Activated CD8-positive, alpha-beta memory T cell treated with anti-CD3 and anti-CD28 coated beads for 36 hours (primary cell): Measurements from ENCODE around the gene ZEB1. TPM values are rescaled to one million over a fixed set of nuclear protein-coding genes. Genes with fewer than 3 reads are reported as not detected.
"Not testable (repeated sequence)": the region's sequence is repeated elsewhere in the genome, so short reads cannot be mapped to it uniquely, and the experiment has no call there.

Experiments used
- CTCF ChIA-PET: fragments of 350-600 bp; sonication (Branson Sonifier 250); formaldehyde crosslinking; loops from one replicate; lab custom pipeline; 2021; ENCODE audit warnings: antibody characterized with exemption; lab: Charles Lee
- POLR2A ChIA-PET: fragments of 350-600 bp; sonication (Branson Sonifier 250); formaldehyde crosslinking; loops from one replicate; lab custom pipeline; 2021; ENCODE audit warnings: antibody characterized with exemption; lab: Charles Lee
- total RNA-seq, 2 experiments: library from RNA; stranded (reverse); gene quantifications; one replicate each; pipeline ENCODE4 v1.2.3, GENCODE V29; 2021

ZEB1 gene
- total RNA-seq, 2 experiments from 2014 or later, result 35.2 to 38.1 TPM

GRCh38 chr10:31358688-31359330 lies 39.8 kb downstream of the ZEB1 start:
- POLR2A ChIA-PET, result no interaction called here
- CTCF ChIA-PET, result no interaction called here

GRCh38 chr10:31359979-31360378 lies 41.0 kb downstream of the ZEB1 start:
- POLR2A ChIA-PET, result no interaction called here
- CTCF ChIA-PET, result no interaction called here

- POLR2A ChIA-PET, CTCF ChIA-PET: not testable (repeated sequence)
Measured at GRCh38 chr10:31361475-31361874, 42.5 kb downstream of the ZEB1 start.

- ChIA-PET CTCF (no interaction called here), POLR2A (no interaction called here)
Measured at GRCh38 chr10:31362023-31362641, 43.1 kb downstream of the ZEB1 start.

GRCh38 chr10:31363696-31364095 lies 44.7 kb downstream of the ZEB1 start:
- CTCF ChIA-PET, POLR2A ChIA-PET: not testable (repeated sequence)

GRCh38 chr10:31364238-31364637 lies 45.2 kb downstream of the ZEB1 start:
- CTCF ChIA-PET, POLR2A ChIA-PET: not testable (repeated sequence)

- ChIA-PET POLR2A (no interaction called here), CTCF (no interaction called here)
Measured at GRCh38 chr10:31366703-31367102, 47.7 kb downstream of the ZEB1 start.

- ChIA-PET POLR2A (no interaction called here), CTCF (no interaction called here)
Measured at GRCh38 chr10:31368724-31369123, 49.7 kb downstream of the ZEB1 start.

- ChIA-PET CTCF (no interaction called here), POLR2A (no interaction called here)
Measured at GRCh38 chr10:31372439-31372838, 53.4 kb downstream of the ZEB1 start.

GRCh38 chr10:31374146-31374696 lies 55.2 kb downstream of the ZEB1 start:
- ChIA-PET CTCF (no interaction called here), POLR2A (no interaction called here)

GRCh38 chr10:31381171-31381570 lies 62.2 kb downstream of the ZEB1 start:
- ChIA-PET CTCF (interaction anchor here (0.5 kb wide), 1 partner anchor 222 kb away, joined by 3 read pairs; no protein-coding TSS in a partner anchor), POLR2A (no interaction called here)

- CTCF ChIA-PET, result interaction anchor here (0.5 kb wide), 1 partner anchor 223 kb away, joined by 3 read pairs; no protein-coding TSS in a partner anchor
Measured at GRCh38 chr10:31381766-31382316, 62.8 kb downstream of the ZEB1 start.

GRCh38 chr10:31383810-31384588 lies 65.0 kb downstream of the ZEB1 start:
- ChIA-PET CTCF (no interaction called here), POLR2A (no interaction called here)

More at GRCh38 chr10:31381766-31382316, 62.8 kb downstream of the ZEB1 start:
- POLR2A ChIA-PET, result no interaction called here

GRCh38 chr10:31384589-31384949 lies 65.6 kb downstream of the ZEB1 start:
- POLR2A ChIA-PET, result no interaction called here
- CTCF ChIA-PET, result no interaction called here

- CTCF ChIA-PET, result no interaction called here
Measured at GRCh38 chr10:31390804-31391203, 71.8 kb downstream of the ZEB1 start.

GRCh38 chr10:31393844-31394243 lies 74.8 kb downstream of the ZEB1 start:
- CTCF ChIA-PET, result interaction anchor here (0.5 kb wide), 1 partner anchor 293 kb away, joined by 3 read pairs; no protein-coding TSS in a partner anchor
- POLR2A ChIA-PET, result no interaction called here

More at GRCh38 chr10:31390804-31391203, 71.8 kb downstream of the ZEB1 start:
- POLR2A ChIA-PET, result no interaction called here

GRCh38 chr10:31395695-31396094 lies 76.7 kb downstream of the ZEB1 start:
- CTCF ChIA-PET, result no interaction called here
- POLR2A ChIA-PET, result no interaction called here

GRCh38 chr10:31396376-31396775 lies 77.4 kb downstream of the ZEB1 start:
- CTCF ChIA-PET, result no interaction called here
- POLR2A ChIA-PET, result interaction anchor here (0.6 kb wide), 1 partner anchor 39 kb away, joined by 4 read pairs; no protein-coding TSS in a partner anchor

GRCh38 chr10:31397852-31398251 lies 78.8 kb downstream of the ZEB1 start:
- POLR2A ChIA-PET, result no interaction called here
- CTCF ChIA-PET, result no interaction called here

- ChIA-PET CTCF (no interaction called here), POLR2A (no interaction called here)
Measured at GRCh38 chr10:31399171-31399570, 80.2 kb downstream of the ZEB1 start.
